Effector memory CD4-positive, alpha-beta T cell (primary cell): ENCODE results near the gene TTC9.

Source experiments
- DNase-seq, 3 donors: peaks; one replicate each; pipeline ENCODE4 v3.0.0-alpha.2; 2020
- H3K27ac ChIP-seq: 2 replicates; pipeline ENCODE4 v1.7.0; 2013; ENCODE audit warnings: mild to moderate bottlenecking, low read length, moderate library complexity; ENCODE audit not compliant: insufficient read depth, poor library complexity, severe bottlenecking
- H3K27me3 ChIP-seq: replicated peaks from 2 replicates; pipeline ENCODE4 v1.7.0; 2013; ENCODE audit warnings: mild to moderate bottlenecking, low read length; ENCODE audit not compliant: insufficient read depth, control insufficient read depth, poor library complexity, severe bottlenecking
- H3K36me3 ChIP-seq: 2 replicates; pipeline ENCODE4 v1.7.0; 2013; ENCODE audit warnings: mild to moderate bottlenecking, low read length, moderate library complexity; ENCODE audit not compliant: control insufficient read depth, insufficient read depth
- H3K4me1 ChIP-seq: 2 replicates; pipeline ENCODE4 v1.7.0; 2013; ENCODE audit warnings: low read length, mild to moderate bottlenecking; ENCODE audit not compliant: control insufficient read depth, insufficient read depth, poor library complexity, severe bottlenecking
- H3K4me3 ChIP-seq: 2 replicates; pipeline ENCODE4 v1.7.0; 2013; ENCODE audit warnings: low read length, low read depth, mild to moderate bottlenecking; ENCODE audit not compliant: insufficient read depth, poor library complexity, severe bottlenecking
- H3K9me3 ChIP-seq: 2 replicates; pipeline ENCODE4 v1.7.0; 2013; ENCODE audit warnings: mild to moderate bottlenecking, low read length, moderate library complexity; ENCODE audit not compliant: control insufficient read depth

Gene TTC9

GRCh38 chr14:70655110-70655826, 13.6 kb downstream of the TTC9 start:
- H3K4me3 ChIP-seq: peak overlapping the region; percentile 45
- peak overlapping the region; percentile 91 for H3K27ac ChIP-seq

GRCh38 chr14:70658899-70659298, 17.2 kb downstream of the TTC9 start:
- Histone ChIP-seq H3K27me3 (no peaks in the 10 kb centered on the region), H3K4me1 (peaks cover 66% of the 10 kb centered on the region), H3K9me3 (no peaks in the 10 kb centered on the region), H3K27ac (peak overlapping the region; percentile 52), H3K36me3 (no peaks in the 10 kb centered on the region), H3K4me3 (no peak overlapping the region)
- no peak for DNase-seq

More at GRCh38 chr14:70655110-70655826, 13.6 kb downstream of the TTC9 start:
- Histone ChIP-seq H3K4me1 (peaks cover 65% of the 10 kb centered on the region), H3K27me3 (no peaks in the 10 kb centered on the region), H3K9me3 (no peaks in the 10 kb centered on the region), H3K36me3 (no peaks in the 10 kb centered on the region)
- peak; percentile 38 to 69 (median 59) for DNase-seq

GRCh38 chr14:70660967-70661893, 19.5 kb downstream of the TTC9 start:
- Histone ChIP-seq H3K36me3 (no peaks in the 10 kb centered on the region), H3K9me3 (no peaks in the 10 kb centered on the region), H3K27me3 (no peaks in the 10 kb centered on the region), H3K27ac (peak overlapping the region; percentile 51), H3K4me1 (peaks cover 55% of the 10 kb centered on the region), H3K4me3 (peak overlapping the region; percentile 21)
- DNase-seq: peak in 2 of 3 donors; percentile 12 to 25

GRCh38 chr14:70662080-70662479, 20.4 kb downstream of the TTC9 start:
- Histone ChIP-seq H3K9me3 (no peaks in the 10 kb centered on the region), H3K36me3 (peaks cover 3% of the 10 kb centered on the region), H3K27ac (peak overlapping the region; percentile 51), H3K4me3 (no peak overlapping the region), H3K4me1 (peaks cover 47% of the 10 kb centered on the region), H3K27me3 (no peaks in the 10 kb centered on the region)
- DNase-seq: no peak

GRCh38 chr14:70662816-70663215, 21.1 kb downstream of the TTC9 start:
- DNase-seq: no peak
- Histone ChIP-seq H3K36me3 (peaks cover 4% of the 10 kb centered on the region), H3K4me3 (no peak overlapping the region), H3K4me1 (peaks cover 47% of the 10 kb centered on the region), H3K27ac (no peak overlapping the region), H3K9me3 (no peaks in the 10 kb centered on the region), H3K27me3 (no peaks in the 10 kb centered on the region)

- DNase-seq: no peak
- peaks cover 11% of the 10 kb centered on the region for H3K36me3 ChIP-seq
- H3K27ac ChIP-seq: no peak overlapping the region
- H3K4me3 ChIP-seq: no peak overlapping the region
- H3K4me1 ChIP-seq: peaks cover 37% of the 10 kb centered on the region
- H3K9me3 ChIP-seq: no peaks in the 10 kb centered on the region
- H3K27me3 ChIP-seq: no peaks in the 10 kb centered on the region
Measured at GRCh38 chr14:70663707-70664179, 22.0 kb downstream of the TTC9 start.

GRCh38 chr14:70664698-70665447, 23.2 kb downstream of the TTC9 start:
- H3K4me3 ChIP-seq: no peak overlapping the region
- peaks cover 33% of the 10 kb centered on the region for H3K4me1 ChIP-seq
- H3K27ac ChIP-seq: no peak overlapping the region
- no peaks in the 10 kb centered on the region for H3K27me3 ChIP-seq
- H3K36me3 ChIP-seq: peaks cover 11% of the 10 kb centered on the region
- DNase-seq: no peak
- H3K9me3 ChIP-seq: no peaks in the 10 kb centered on the region

- H3K27ac ChIP-seq: no peak overlapping the region
- DNase-seq: no peak
- H3K36me3 ChIP-seq: peaks cover 16% of the 10 kb centered on the region
- no peaks in the 10 kb centered on the region for H3K27me3 ChIP-seq
- H3K4me1 ChIP-seq: peaks cover 24% of the 10 kb centered on the region
- no peaks in the 10 kb centered on the region for H3K9me3 ChIP-seq
- no peak overlapping the region for H3K4me3 ChIP-seq
Measured at GRCh38 chr14:70665448-70666360, 24.0 kb downstream of the TTC9 start.

- Histone ChIP-seq H3K4me3 (no peak overlapping the region), H3K36me3 (peaks cover 23% of the 10 kb centered on the region), H3K27ac (no peak overlapping the region), H3K9me3 (no peaks in the 10 kb centered on the region), H3K27me3 (no peaks in the 10 kb centered on the region), H3K4me1 (peaks cover 18% of the 10 kb centered on the region)
- no peak for DNase-seq
Measured at GRCh38 chr14:70666361-70666686, 24.6 kb downstream of the TTC9 start.
